ENCODE data around the gene RPP25.
"Not testable (repeated sequence)": the region's sequence is repeated elsewhere in the genome, so short reads cannot be mapped to it uniquely, and the experiment has no call there.

RPP25 gene

DNA sequence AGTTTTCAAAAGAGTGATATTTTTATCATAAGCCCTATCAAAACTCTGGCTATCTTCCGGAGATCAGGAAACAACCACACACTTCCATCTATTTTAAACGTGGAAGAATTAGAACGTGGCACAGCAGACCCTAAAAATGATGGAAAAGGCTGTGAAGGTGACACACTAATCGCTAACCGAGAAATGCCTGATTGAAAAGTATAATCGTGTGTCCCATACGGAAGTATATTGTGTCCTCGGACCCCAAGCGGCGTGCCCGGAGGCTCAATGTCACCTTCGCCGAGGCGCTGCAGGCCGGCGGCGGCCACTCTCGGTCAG, 19.3 kb downstream of the RPP25 start:
- TF ChIP-seq, protein P1, sequence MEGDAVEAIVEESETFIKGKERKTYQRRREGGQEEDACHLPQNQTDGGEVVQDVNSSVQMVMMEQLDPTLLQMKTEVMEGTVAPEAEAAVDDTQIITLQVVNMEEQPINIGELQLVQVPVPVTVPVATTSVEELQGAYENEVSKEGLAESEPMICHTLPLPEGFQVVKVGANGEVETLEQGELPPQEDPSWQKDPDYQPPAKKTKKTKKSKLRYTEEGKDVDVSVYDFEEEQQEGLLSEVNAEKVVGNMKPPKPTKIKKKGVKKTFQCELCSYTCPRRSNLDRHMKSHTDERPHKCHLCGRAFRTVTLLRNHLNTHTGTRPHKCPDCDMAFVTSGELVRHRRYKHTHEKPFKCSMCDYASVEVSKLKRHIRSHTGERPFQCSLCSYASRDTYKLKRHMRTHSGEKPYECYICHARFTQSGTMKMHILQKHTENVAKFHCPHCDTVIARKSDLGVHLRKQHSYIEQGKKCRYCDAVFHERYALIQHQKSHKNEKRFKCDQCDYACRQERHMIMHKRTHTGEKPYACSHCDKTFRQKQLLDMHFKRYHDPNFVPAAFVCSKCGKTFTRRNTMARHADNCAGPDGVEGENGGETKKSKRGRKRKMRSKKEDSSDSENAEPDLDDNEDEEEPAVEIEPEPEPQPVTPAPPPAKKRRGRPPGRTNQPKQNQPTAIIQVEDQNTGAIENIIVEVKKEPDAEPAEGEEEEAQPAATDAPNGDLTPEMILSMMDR (IDR thresholded peaks at IDR 0.05; ENCODE audit: low read length), result no peak
- no peak for TF ChIP-seq EZH2 (IDR thresholded peaks at IDR 0.05; ENCODE audit: borderline replicate concordance, low read length)
- Histone ChIP-seq H3K36me3 (ENCODE audit: insufficient read depth, low read length) (peaks cover 23% of the 10 kb centered on the region; the same call in 1 of the 2 replicates), H4K20me1 (ENCODE audit: insufficient read depth, low read length) (no peaks in the 10 kb centered on the region), H3K9me2 (ENCODE audit: low read depth, low read length) (no peaks in the 10 kb centered on the region), H3K79me2 (ENCODE audit: insufficient read depth, low read length) (peaks cover 55% of the 10 kb centered on the region), H3K9ac (ENCODE audit: low read length) (peak overlapping the region; percentile 98), H3K27ac (ENCODE audit: low read depth, low read length, poor library complexity, severe bottlenecking) (peak overlapping the region; percentile 52), H3K4me1 (ENCODE audit: insufficient read depth, low read length, severe bottlenecking) (peaks cover 27% of the 10 kb centered on the region), H3K4me2 (ENCODE audit: low read length) (peak overlapping the region; percentile 70), H3K4me3 (ENCODE audit: low read depth, low read length, poor library complexity, severe bottlenecking) (peak overlapping the region; percentile 84), H3F3A (ENCODE audit: insufficient read depth, low read length) (no peaks in the 10 kb centered on the region), H3K27me3 (ENCODE audit: insufficient read depth, low read length) (no peaks in the 10 kb centered on the region), H3K9me3 (ENCODE audit: low read length) (no peaks in the 10 kb centered on the region), H2AFZ (ENCODE audit: low read length) (no peak overlapping the region)

DNA sequence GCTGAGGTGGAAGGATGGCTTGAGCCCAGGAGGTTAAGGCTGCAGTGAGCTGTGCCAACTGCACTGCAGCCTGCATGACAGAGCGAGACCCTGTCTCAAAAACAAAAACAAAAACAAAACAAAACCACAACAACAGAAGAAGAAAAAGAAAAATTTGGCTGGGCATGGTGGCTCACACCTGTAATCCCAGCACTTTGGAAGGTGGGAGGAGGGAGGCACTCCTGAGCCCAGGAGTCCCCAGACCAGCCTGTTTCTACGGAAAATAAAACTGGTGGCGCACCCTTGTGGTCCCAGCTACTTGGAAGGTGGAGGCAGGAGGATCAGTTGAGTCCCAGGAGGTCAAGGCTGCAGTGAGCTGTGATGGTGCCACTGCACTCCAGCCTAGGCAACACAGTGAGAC, 21.4 kb downstream of the RPP25 start:
- Histone ChIP-seq H3K4me1 (ENCODE audit: insufficient read depth, low read length, severe bottlenecking) (peaks cover 27% of the 10 kb centered on the region), H3K4me2 (ENCODE audit: low read length) (0 out of 2 replicates have a peak overlapping the region, but pooled peaks have one; percentile 2)

DNA sequence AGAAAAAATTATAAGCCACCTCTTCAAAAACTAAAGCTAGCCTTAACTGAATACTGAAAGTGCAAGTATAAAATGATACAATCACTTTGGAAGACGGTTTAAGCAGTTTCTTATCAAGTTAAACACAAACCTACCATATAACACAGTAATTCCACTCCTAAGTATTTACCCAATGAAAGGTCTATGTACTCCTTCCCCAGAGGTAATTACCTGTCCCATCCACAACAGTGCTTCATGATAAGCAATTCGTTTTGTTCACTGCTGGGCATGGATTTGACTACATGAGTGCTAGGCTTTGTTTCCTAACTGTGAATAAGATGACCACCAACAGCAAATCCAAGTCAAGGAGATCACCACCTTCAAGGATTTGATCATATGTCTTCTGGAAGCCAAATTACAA, 23.0 kb downstream of the RPP25 start:
- no peak overlapping the region for H3K9ac ChIP-seq (ENCODE audit: low read length)
- H3K27ac ChIP-seq (ENCODE audit: low read depth, low read length, poor library complexity, severe bottlenecking), result no peak overlapping the region
- no peak overlapping the region for H3K4me2 ChIP-seq (ENCODE audit: low read length)
- TF ChIP-seq EZH2 (IDR thresholded peaks at IDR 0.05; ENCODE audit: borderline replicate concordance, low read length), result no peak
- TF ChIP-seq, protein P1 (IDR thresholded peaks at IDR 0.05; ENCODE audit: low read length), result no peak
- H3K9me3 ChIP-seq (ENCODE audit: low read length), result no peaks in the 10 kb centered on the region
- H3K27me3 ChIP-seq (ENCODE audit: insufficient read depth, low read length), result no peaks in the 10 kb centered on the region
- H3K9me2 ChIP-seq (ENCODE audit: low read depth, low read length), result no peaks in the 10 kb centered on the region
- peaks cover 24% of the 10 kb centered on the region for H3K4me1 ChIP-seq (ENCODE audit: insufficient read depth, low read length, severe bottlenecking)
- H3K4me3 ChIP-seq (ENCODE audit: low read depth, low read length, poor library complexity, severe bottlenecking), result no peak overlapping the region
- no peaks in the 10 kb centered on the region for H3F3A ChIP-seq (ENCODE audit: insufficient read depth, low read length)
- H4K20me1 ChIP-seq (ENCODE audit: insufficient read depth, low read length), result no peaks in the 10 kb centered on the region
- H3K36me3 ChIP-seq (ENCODE audit: insufficient read depth, low read length), result peaks cover 57% of the 10 kb centered on the region
- peaks cover 78% of the 10 kb centered on the region for H3K79me2 ChIP-seq (ENCODE audit: insufficient read depth, low read length)
- no peak overlapping the region for H2AFZ ChIP-seq (ENCODE audit: low read length)

More for the DNA sequence above, 21.4 kb downstream of the RPP25 start:
- H3K9me2 ChIP-seq (ENCODE audit: low read depth, low read length); H3K27me3 ChIP-seq (ENCODE audit: insufficient read depth, low read length); H3F3A ChIP-seq (ENCODE audit: insufficient read depth, low read length); H3K9me3 ChIP-seq (ENCODE audit: low read length); H3K27ac ChIP-seq (ENCODE audit: low read depth, low read length, poor library complexity, severe bottlenecking); H3K4me3 ChIP-seq (ENCODE audit: low read depth, low read length, poor library complexity, severe bottlenecking); H4K20me1 ChIP-seq (ENCODE audit: insufficient read depth, low read length); H3K9ac ChIP-seq (ENCODE audit: low read length); H2AFZ ChIP-seq (ENCODE audit: low read length): not testable (repeated sequence)
- Histone ChIP-seq H3K79me2 (ENCODE audit: insufficient read depth, low read length) (peaks cover 69% of the 10 kb centered on the region), H3K36me3 (ENCODE audit: insufficient read depth, low read length) (peaks cover 41% of the 10 kb centered on the region)

DNA sequence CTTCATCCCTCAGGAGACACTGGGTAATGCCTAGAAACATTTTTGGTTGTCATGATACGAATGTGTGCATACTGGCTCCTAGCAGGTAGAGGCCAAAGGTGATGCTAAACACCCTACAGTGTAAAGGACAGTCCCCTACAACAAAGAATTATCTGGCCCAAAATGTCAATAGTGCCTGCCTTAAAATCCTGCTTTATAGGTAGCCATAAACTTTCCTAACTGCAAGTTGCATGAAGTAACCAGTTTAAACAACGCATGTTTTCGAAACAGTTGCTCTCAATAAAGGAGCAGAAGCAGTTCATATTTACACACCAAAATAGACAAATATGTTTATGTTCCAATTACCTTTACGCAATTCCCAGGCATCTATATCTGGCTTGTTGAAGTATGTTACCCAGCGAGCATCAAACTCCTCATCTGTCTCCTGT, 27.8 kb downstream of the RPP25 start:
- Histone ChIP-seq H3F3A (ENCODE audit: insufficient read depth, low read length) (no peaks in the 10 kb centered on the region), H3K79me2 (ENCODE audit: insufficient read depth, low read length) (peaks cover 39% of the 10 kb centered on the region), H3K27me3 (ENCODE audit: insufficient read depth, low read length) (no peaks in the 10 kb centered on the region), H3K36me3 (ENCODE audit: insufficient read depth, low read length) (peaks cover 81% of the 10 kb centered on the region), H3K9me3 (ENCODE audit: low read length) (no peaks in the 10 kb centered on the region), H4K20me1 (ENCODE audit: insufficient read depth, low read length) (no peaks in the 10 kb centered on the region), H3K9me2 (ENCODE audit: low read depth, low read length) (no peaks in the 10 kb centered on the region), H3K4me1 (ENCODE audit: insufficient read depth, low read length, severe bottlenecking) (no peaks in the 10 kb centered on the region), H3K4me3 (ENCODE audit: low read depth, low read length, poor library complexity, severe bottlenecking) (no peak overlapping the region), H3K4me2 (ENCODE audit: low read length) (no peak overlapping the region), H3K9ac (ENCODE audit: low read length) (no peak overlapping the region), H2AFZ (ENCODE audit: low read length) (no peak overlapping the region), H3K27ac (ENCODE audit: low read depth, low read length, poor library complexity, severe bottlenecking) (no peak overlapping the region)
- TF ChIP-seq, protein P1 (IDR thresholded peaks at IDR 0.05; ENCODE audit: low read length), result no peak
- no peak for TF ChIP-seq EZH2 (IDR thresholded peaks at IDR 0.05; ENCODE audit: borderline replicate concordance, low read length)

Data from OCI-LY1 (cell line).